GM18858 (cell line): ENCODE data around the gene RDH13.
"Not testable (repeated sequence)": the region's sequence is repeated elsewhere in the genome, so short reads cannot be mapped to it uniquely, and the experiment has no call there.

ENCODE experiments used
- ATAC-seq: cut with Tn5 transposase; IDR thresholded peaks from one replicate; pipeline ENCODE4 v1.9.1; 2021; ENCODE audit not compliant: unreplicated experiment

The RDH13 gene

DNA sequence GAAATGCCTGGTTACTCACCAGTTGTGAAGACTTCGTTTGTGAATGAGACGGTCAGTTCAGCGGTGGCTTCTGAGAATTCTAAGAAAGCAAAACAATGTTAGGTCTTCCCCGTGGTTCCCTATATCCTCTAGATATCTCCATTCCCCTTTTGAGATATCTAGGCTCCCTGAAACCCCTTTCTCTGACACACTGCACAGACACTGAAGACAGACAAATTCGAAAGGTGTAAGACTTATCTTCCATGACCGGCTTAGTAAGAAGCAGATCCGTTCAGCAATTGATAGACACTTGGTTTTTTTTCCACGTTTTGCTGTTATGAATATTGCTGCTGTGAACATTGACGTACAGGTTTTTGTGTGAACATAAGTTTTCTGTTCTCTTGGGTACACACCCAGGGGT is 44.3 kb downstream of the RDH13 start:
- no peak for ATAC-seq

DNA sequence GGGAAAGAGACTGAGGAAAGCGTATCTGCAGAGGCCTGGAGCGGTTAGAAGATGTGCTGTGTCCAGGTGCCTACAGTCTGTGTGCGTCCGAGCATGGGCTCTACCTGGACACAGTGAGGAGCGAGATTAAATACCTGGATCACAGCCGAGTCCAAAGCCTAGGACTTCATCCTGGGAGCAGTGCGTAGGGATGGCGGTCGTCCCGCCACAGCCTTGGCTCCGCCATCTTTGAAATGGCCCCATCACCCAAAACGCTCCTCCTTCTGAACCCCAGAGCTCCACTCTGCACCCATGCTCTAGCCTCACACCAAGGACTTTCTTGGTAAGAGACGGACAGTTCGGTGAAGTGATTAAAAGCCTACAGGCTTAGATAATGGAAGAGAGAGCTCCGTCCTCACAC is 44.7 kb downstream of the RDH13 start:
- no peak for ATAC-seq

DNA sequence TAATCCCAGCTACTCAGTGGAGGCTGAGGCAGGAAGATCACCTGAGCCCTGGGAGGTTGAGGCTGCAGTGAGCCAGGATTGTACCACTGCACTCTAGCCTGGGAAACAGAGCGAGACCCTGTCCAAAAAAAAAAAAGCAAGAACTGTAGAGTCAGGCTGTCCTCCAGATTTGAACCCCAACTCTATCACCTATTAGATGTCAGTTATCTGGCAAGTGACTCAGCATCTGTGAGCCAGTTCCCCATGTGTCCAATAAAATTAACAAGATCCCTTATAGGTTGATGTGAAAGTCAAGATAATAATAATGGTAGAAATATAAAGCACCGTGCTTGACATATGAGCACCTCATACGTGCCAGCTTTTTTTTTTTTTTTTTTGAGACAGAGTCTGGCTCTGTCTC is 46.9 kb downstream of the RDH13 start:
- ATAC-seq, result no peak

DNA sequence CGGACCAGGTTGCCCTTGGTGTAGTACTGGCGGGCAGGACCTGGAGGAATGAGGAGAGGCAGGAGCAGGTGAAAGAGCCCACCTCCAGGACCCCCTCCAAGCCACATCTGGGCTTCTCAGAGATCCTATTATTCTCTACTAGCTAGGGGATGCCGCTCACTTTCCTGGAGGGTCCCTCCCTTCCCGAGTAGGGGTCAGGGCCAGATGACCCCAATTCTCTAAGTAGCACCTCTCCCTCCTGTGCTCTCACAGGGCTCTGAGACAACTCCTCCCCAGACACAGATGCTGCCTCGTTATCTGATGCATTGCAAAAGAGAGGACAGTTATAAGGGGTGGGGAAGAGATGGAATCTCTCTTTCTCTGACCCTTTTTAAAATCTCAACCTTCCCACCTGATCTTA is 47.8 kb downstream of the RDH13 start:
- no peak for ATAC-seq

DNA sequence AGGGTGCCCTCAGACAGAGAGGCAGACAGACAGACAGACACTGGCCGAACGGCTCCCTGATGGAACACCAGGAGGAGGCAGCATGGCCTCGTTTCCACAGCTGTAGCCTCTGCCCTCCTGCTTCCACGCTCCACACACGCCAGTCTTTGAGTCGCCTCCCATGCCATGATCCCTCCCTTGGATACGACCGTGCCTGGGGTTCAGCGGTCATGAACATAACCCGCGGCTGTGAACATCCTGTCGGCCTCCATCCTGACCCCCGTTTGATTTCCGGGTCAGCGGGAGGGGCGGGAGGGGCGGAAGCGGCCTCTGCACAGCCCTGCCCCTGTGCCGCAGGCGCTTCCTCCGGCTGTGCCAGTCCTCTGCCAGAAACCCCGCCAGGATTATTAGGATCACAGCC is 48.2 kb downstream of the RDH13 start:
- ATAC-seq, result no peak

DNA sequence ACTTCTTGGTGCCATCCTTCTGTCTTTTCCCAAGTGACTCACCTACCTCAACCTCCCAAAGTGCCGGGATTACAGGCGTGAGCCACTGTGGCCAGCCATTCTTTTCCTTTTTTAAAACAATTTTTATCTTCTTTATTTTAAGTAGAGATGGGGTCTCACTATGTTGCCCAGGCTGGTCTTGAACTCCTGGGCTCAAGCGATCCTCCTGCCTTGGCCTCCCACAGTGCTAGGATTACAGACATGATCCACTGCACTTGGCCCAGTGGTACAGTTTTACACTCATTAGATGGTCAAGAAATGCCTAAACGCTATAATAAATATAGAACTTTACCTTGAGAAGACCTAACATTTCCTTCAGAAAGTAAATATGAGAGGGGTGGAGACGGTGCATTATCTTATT is 49.4 kb downstream of the RDH13 start:
- ATAC-seq, result no peak

DNA sequence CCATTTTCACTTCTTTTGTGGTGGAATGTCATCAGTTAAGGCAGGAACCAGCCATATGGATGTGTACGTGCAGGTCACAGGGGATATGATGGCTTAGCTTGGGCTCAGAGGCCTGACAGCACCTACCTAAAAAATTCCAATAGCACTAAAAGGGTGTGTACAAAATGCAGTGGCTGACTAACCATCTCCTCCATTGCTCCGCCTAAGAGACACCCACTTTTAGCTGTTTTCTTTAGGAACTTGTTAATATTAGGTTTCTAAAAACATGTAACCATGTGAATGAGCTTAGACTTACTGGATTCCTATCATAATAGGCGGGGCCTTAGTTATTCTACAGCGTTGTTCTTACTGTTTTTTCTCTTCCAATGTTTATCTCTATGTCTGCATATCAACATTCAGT is 50.6 kb downstream of the RDH13 start:
- ATAC-seq, result no peak

DNA sequence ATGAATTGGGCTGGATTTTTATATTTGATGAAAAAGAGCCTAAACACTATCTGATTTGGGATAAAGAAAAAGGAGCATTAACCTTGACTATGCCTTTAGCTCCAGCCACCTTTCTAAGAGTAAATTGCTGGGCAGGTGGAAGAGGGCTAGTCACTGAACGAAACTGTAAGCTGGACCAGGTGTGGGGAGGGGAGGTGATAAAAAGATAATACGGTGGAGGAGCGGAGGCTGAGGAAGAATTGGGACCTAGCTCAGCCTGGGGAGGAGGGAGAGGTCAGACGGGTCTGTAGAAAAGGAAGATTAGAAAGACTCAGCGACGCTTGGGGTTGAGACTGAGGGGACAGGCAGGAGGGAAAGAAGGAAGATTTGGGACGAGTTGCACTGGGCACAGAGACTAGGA is 52.4 kb downstream of the RDH13 start:
- ATAC-seq, result not testable (repeated sequence)

DNA sequence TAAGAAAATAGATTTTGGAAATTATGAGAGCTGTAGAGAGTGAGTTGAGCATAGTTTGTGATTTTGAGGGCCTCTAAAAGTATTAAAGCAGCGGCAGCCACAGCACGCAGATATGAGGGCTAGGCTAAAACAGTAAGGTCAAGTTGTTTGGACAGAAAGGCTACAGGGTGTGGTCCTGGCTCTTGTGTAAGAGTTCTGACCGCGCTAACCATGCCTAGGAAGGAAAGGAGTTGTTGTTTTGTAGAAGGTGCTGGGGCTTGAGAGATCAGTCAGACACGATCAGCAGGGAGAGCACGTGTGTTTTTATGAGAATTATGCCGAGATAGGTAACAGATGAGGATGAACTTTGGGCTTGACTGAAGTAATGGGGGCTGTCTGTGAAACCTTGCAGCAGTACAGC is 54.2 kb downstream of the RDH13 start:
- ATAC-seq, result not testable (repeated sequence)

DNA sequence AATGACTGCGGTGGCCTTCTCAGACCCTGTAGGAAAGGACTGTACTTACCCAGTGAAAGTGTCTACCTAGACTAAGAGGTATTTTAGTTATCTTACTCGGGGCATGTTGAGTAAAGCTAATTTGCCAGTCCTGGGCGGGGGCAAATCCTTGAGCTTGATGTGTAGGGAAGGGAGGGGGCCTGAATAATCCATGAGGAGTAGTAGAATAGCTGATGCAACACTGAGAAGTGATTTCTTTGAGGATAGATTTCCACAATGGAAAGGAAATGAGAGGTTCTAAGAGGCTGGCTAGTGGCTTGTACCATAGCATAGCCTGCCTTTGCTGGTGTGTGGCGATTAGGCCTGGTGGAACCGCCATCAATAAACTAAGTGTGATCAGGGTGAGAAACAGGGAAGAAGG is 54.8 kb downstream of the RDH13 start:
- not testable (repeated sequence) for ATAC-seq

DNA sequence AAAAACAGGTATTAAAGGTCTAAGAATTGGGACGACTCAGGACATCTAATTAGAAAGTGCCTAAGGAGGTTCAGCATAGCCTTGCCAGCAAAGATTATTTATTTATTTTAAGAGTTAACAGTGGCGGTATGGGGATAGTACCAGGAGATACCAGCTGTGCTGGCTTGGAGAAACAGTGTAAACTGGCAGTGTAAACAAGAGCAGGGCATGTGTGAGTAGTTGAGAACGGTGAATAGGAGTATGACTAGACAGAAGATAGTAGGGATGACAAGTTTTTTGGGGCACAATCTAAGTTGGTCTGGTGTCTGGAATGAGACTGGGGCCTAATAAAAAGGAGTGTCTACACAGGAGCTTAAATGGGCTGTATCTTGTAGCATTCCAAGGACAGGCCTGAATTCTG is 55.4 kb downstream of the RDH13 start:
- not testable (repeated sequence) for ATAC-seq

DNA sequence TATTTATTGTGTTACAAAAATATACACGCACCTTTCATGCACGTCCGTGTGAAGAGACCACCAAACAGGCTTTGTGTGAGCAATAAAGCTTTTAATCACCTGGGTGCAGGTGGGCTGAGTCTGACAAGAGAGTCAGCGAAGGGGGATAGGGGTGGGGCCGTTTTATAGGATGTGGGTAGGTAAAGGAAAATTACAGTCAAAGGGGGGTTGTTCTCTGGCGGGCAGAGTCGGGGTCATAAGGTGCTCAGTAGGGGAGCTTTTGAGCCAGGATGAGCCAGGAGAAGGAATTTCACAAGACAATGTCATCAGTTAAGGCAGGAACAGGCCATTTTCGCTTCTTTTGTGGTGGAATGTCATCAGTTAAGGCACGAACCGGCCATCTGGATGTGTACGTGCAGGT is 56.2 kb downstream of the RDH13 start:
- ATAC-seq, result not testable (repeated sequence)

DNA sequence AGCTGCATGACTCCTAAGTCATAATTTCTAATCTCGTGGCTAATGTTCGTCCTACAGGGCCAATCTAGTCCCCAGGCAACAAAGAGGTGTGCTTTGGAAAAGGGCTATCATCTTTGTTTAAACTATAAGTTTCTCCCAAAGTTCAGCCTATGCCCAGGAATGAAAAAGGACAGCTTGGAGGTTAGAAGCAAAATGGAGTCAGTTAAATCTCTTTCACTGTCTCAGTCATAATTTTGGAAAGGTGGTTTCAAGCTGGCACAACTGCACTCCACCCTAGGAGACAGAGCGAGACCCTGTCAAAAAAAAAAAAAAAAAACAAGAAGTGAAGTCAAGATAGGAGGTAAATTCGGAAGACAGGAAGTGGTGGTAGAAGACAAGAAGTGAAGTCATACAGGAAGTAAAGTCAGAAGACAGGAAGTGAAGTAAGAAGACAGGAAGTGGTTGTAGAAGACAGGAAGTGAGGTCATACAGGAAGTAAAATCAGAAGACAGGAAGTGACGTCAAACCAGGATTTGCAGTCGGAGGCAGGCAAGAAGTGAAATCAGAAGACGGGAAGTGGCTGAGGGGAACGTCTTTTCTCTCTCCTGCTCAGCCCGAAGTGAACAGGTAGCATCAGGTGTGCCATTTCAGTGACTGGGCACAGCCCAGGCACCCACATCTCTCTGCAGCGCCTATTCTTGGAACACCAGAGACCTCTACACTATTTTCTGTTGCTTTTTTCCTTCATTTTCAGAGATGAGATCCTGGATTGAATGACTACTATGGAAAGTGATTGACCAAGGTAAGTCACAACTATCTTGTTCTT is 57.1 kb downstream of the RDH13 start:
- peak; percentile 62 for ATAC-seq

DNA sequence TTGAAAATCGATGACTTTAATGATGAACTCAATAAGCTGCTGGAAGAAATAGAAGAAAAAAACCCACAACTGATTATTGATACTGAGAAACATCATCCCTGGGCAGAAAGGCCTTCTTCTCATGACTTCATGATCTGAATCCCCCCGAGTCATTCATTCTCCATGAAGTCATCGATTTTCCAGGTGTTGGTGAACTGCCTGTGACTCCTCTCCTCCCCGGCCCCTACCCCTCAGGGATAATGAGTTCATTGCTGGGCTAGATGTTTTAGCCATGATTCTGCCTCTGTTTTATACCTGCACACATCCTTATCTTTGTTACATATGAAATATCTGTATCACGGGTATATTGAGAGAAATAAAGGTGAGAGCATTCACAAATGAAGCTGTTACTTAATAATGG is 62.2 kb downstream of the RDH13 start:
- no peak for ATAC-seq

DNA sequence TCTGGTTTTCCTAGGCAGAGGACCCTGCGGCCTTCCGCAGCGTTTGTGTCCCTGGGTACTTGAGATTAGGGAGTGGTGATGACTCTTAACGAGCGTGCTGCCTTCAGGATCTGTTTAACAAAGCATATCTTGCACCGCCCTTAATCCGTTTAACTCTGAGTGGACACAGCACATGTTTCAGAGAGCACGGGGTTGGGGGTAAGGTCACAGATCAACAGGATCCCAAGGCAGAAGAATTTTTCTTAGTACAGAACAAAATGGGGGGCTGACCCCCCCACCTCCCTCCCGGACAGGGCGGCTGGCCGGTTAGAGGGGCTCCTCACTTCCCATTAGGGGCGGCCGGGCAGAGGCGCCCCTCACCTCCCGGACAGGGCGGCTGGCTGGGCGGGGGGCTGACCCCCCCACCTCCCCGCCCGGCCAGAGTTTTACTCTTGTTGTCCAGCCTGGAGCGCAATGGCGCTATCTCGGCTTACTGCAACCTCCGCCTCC is 64.2 kb downstream of the RDH13 start:
- not testable (repeated sequence) for ATAC-seq

DNA sequence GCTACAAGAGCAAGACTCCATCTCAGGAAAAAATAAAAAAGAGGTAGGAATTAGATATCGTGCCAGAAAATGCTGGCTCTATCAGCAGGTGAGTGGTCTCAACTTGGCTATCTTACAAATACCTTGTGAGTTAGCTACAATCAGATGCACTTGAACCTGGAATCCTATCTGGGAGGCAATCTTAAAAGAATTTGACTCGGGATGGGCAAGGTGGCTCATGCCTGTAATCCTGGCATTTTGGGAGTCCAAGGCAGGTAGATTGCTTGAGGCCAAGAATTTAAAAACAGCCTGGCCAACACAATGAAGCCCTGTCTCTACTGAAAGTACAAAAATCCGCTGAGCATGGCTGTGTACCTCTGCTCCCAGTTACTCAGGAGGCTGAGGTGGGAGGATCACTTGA is 67.4 kb downstream of the RDH13 start:
- ATAC-seq, result no peak
